OCI-LY1 (cell line): Measurements from ENCODE around the gene ADGRD2.

ENCODE experiments used
- EZH2 ChIP-seq: fragments of 200-600 bp; sonication (generic), shearing (Covaris generic); IDR thresholded peaks from 2 replicates; pipeline ENCODE4 v1.8.0; 2017; ENCODE audit warnings: borderline replicate concordance, mixed run types, mild to moderate bottlenecking, antibody characterized with exemption, low read length, moderate library complexity, mixed read lengths
- TF ChIP-seq, protein P1 (sequence below): fragments of 200-600 bp; sonication (generic), shearing (Covaris generic); IDR thresholded peaks from 2 replicates; pipeline ENCODE4 v1.5.1; 2017; ENCODE audit warnings: mild to moderate bottlenecking, antibody characterized with exemption, low read length, moderate library complexity, mixed read lengths

DNA sequence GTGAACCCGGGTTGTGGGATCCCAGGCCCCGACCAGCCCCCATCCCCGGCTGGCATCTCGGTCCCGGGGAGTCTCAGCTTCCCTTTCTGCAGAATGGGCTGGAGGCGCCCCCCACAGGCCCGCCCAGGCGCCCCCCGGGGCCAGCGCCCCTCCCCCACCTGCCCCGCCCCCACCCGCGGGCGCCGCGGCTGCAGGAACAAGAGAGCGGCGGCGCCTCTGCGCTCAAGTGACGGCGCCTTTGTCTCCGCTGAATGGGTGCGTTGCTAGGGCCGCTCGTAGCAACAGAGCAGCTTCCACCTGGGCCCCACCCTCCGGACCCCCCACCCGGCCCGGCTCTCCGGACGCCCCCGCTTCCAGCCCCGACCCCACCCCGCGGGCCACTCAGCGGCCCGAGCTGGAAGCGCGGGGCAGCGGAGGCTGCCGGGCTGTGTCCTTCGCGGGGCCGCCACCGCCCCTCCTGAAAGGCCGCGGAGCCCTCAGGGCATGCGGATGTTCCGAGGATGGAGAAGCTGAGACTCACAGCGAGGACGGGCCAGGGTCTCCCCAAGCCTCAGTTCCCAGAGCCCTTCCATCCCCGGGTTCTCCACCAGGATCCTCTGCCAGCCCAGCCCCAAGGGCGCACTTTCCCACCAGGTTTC lies 27.5 kb downstream of the ADGRD2 start:
- TF ChIP-seq, protein P1, sequence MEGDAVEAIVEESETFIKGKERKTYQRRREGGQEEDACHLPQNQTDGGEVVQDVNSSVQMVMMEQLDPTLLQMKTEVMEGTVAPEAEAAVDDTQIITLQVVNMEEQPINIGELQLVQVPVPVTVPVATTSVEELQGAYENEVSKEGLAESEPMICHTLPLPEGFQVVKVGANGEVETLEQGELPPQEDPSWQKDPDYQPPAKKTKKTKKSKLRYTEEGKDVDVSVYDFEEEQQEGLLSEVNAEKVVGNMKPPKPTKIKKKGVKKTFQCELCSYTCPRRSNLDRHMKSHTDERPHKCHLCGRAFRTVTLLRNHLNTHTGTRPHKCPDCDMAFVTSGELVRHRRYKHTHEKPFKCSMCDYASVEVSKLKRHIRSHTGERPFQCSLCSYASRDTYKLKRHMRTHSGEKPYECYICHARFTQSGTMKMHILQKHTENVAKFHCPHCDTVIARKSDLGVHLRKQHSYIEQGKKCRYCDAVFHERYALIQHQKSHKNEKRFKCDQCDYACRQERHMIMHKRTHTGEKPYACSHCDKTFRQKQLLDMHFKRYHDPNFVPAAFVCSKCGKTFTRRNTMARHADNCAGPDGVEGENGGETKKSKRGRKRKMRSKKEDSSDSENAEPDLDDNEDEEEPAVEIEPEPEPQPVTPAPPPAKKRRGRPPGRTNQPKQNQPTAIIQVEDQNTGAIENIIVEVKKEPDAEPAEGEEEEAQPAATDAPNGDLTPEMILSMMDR: no peak
- TF ChIP-seq EZH2: no peak
